ENCODE measurements around the gene TNFSF11. TPM values are rescaled to one million over a fixed set of nuclear protein-coding genes. Genes with fewer than 3 reads are reported as not detected.

Gene TNFSF11
- total RNA-seq, 1 donor from 2014 or later: not detected

GRCh38 chr13:42561752-42562467 lies 12.0 kb upstream of the TNFSF11 start:
- Mint-ChIP-seq H3K27me3 (ENCODE audit: low read depth) (no peaks in the 10 kb centered on the region), H3K4me1 (peaks cover 4% of the 10 kb centered on the region)

DNA sequence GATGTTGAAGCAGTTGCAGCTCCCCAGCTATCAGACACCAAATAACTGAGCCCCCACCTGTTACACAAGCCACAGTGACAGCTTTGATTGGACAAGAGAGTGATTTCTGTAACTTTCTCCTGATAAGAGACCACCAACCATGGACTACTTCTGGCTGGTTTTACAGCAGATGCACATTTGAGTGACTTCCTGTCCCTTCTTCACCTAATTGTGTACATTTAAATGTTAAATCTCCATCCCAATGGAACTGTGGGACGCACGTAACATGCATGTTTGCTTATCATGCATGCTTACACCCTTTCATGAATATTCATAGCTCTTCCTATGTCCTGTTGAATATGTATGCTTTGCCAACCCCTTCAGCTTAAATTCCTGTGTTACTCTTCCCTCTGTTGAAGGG lies 6.0 kb upstream of the TNFSF11 start:
- TF ChIP-seq, protein P1, sequence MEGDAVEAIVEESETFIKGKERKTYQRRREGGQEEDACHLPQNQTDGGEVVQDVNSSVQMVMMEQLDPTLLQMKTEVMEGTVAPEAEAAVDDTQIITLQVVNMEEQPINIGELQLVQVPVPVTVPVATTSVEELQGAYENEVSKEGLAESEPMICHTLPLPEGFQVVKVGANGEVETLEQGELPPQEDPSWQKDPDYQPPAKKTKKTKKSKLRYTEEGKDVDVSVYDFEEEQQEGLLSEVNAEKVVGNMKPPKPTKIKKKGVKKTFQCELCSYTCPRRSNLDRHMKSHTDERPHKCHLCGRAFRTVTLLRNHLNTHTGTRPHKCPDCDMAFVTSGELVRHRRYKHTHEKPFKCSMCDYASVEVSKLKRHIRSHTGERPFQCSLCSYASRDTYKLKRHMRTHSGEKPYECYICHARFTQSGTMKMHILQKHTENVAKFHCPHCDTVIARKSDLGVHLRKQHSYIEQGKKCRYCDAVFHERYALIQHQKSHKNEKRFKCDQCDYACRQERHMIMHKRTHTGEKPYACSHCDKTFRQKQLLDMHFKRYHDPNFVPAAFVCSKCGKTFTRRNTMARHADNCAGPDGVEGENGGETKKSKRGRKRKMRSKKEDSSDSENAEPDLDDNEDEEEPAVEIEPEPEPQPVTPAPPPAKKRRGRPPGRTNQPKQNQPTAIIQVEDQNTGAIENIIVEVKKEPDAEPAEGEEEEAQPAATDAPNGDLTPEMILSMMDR (IDR thresholded peaks at IDR 0.05; ENCODE audit: unreplicated experiment): no peak
- Mint-ChIP-seq H3K36me3 (peaks cover 6% of the 10 kb centered on the region), H3K4me1 (peaks cover 4% of the 10 kb centered on the region), H3K27ac (no peak overlapping the region), H3K27me3 (ENCODE audit: low read depth) (peaks cover 5% of the 10 kb centered on the region), H3K4me3 (no peak overlapping the region), H3K9me3 (peaks cover 23% of the 10 kb centered on the region)
- no peak for DNase-seq (ENCODE audit: low spot score in 2 of 2, unreplicated experiment in 2 of 2)

More at GRCh38 chr13:42561752-42562467, 12.0 kb upstream of the TNFSF11 start:
- Mint-ChIP-seq H3K4me3 (no peak overlapping the region), H3K36me3 (peaks cover 3% of the 10 kb centered on the region), H3K9me3 (peaks cover 23% of the 10 kb centered on the region), H3K27ac (no peak overlapping the region)
- TF ChIP-seq, protein P1 (IDR thresholded peaks at IDR 0.05; ENCODE audit: unreplicated experiment): no peak
- DNase-seq (ENCODE audit: low spot score in 2 of 2, unreplicated experiment in 2 of 2): no peak

- DNase-seq (ENCODE audit: low spot score in 2 of 2, unreplicated experiment in 2 of 2): no peak
- Mint-ChIP-seq H3K27ac (no peak overlapping the region), H3K36me3 (peaks cover 5% of the 10 kb centered on the region), H3K9me3 (peaks cover 24% of the 10 kb centered on the region), H3K4me1 (peaks cover 3% of the 10 kb centered on the region), H3K27me3 (ENCODE audit: low read depth) (peaks cover 16% of the 10 kb centered on the region), H3K4me3 (no peak overlapping the region)
- TF ChIP-seq, protein P1 (IDR thresholded peaks at IDR 0.05; ENCODE audit: unreplicated experiment): no peak
Observed at GRCh38 chr13:42569576-42570344, 4.2 kb upstream of the TNFSF11 start.

DNA sequence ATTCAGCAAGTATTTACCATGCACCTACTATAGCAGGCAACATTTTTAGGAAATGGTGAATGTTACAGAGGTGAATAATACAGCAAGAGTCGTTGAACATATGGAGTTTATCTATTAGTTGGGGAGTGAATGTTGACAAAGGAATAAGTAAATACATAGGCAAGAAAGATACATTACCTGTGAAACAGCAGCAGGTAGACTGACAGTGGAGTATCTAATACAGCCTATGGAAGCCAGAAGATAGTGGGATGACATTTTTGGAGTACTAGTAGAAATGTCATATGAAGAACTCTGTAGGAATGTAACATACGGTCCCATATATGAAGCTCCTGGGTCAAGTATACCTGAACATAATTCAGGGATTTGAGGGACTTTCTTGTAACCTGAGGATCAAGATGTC lies 2.1 kb upstream of the TNFSF11 start:
- H3K9me3 Mint-ChIP-seq: peaks cover 23% of the 10 kb centered on the region
- H3K4me1 Mint-ChIP-seq: peaks cover 7% of the 10 kb centered on the region
- TF ChIP-seq, protein P1 (IDR thresholded peaks at IDR 0.05; ENCODE audit: unreplicated experiment): no peak
- no peak for DNase-seq (ENCODE audit: low spot score in 2 of 2, unreplicated experiment in 2 of 2)
- peaks cover 37% of the 10 kb centered on the region for H3K27me3 Mint-ChIP-seq (ENCODE audit: low read depth)
- no peak overlapping the region for H3K4me3 Mint-ChIP-seq
- H3K27ac Mint-ChIP-seq: no peak overlapping the region
- H3K36me3 Mint-ChIP-seq: peaks cover 5% of the 10 kb centered on the region

- TF ChIP-seq, protein P1 (IDR thresholded peaks at IDR 0.05; ENCODE audit: unreplicated experiment): no peak
- peak overlapping the region; percentile 58 for H3K4me3 Mint-ChIP-seq
- peaks cover 23% of the 10 kb centered on the region for H3K9me3 Mint-ChIP-seq
- H3K4me1 Mint-ChIP-seq: peaks cover 7% of the 10 kb centered on the region
- H3K27ac Mint-ChIP-seq: no peak overlapping the region
- H3K36me3 Mint-ChIP-seq: peaks cover 5% of the 10 kb centered on the region
- peaks cover 49% of the 10 kb centered on the region for H3K27me3 Mint-ChIP-seq (ENCODE audit: low read depth)
- no peak for DNase-seq (ENCODE audit: low spot score in 2 of 2, unreplicated experiment in 2 of 2)
Observed at GRCh38 chr13:42574435-42575311, 721 bp downstream of the TNFSF11 start.
